Upper lobe of left lung (tissue), 6 donors: ENCODE data around the gene HCAR2. TPM values are rescaled to one million over a fixed set of nuclear protein-coding genes. Genes with fewer than 3 reads are reported as not detected.
"Not testable (repeated sequence)": the region's sequence is repeated elsewhere in the genome, so short reads cannot be mapped to it uniquely, and the experiment has no call there.

Source experiments
- ATAC-seq, 2 donors: fragments of 200-7000 bp; cut with Tn5 transposase; one replicate each; pipeline ENCODE4 v1.9.1; 2022; ENCODE audit warnings: mild to moderate bottlenecking in 2 of 2, moderate library complexity in 2 of 2; ENCODE audit not compliant: low FRiP score in 2 of 2
- DNase-seq, 2 donors: peaks; one replicate each; pipeline ENCODE4 v3.0.0-alpha.2; 2019 to 2020
- H3K27ac ChIP-seq, 4 donors: fragments of 200-600 bp; sonication (generic); one replicate each; pipeline ENCODE4 v1.5.1; 2016 to 2019
- H3K27me3 ChIP-seq, 4 donors: fragments of 200-600 bp; sonication (generic); one replicate each; pipeline ENCODE4 v1.5.1; 2017 to 2019
- H3K36me3 ChIP-seq, 4 donors: fragments of 200-600 bp; sonication (generic); one replicate each; pipeline ENCODE4 v1.5.1; 2016 to 2019
- H3K4me1 ChIP-seq, 4 donors: fragments of 200-600 bp; sonication (generic); one replicate each; pipeline ENCODE4 v1.5.1; 2018 to 2019
- H3K4me3 ChIP-seq, 4 donors: fragments of 200-600 bp; sonication (generic); one replicate each; pipeline ENCODE4 v1.5.1; 2017 to 2019; ENCODE audit warnings: mild to moderate bottlenecking in 2 of 4, moderate library complexity in 1 of 4
- H3K9me3 ChIP-seq, 4 donors: fragments of 200-600 bp; sonication (generic); one replicate each; pipeline ENCODE4 v1.5.1; 2018 to 2019
- EP300 ChIP-seq, 4 donors: sonication (generic); formaldehyde crosslinking; IDR thresholded peaks; one replicate each; pipeline ENCODE4 v1.5.1; 2017; ENCODE audit warnings: antibody characterized with exemption in 4 of 4, control low read depth in 2 of 4
- POLR2A ChIP-seq, 4 donors: fragments of 450-650 bp; IDR thresholded peaks; one replicate each; pipeline ENCODE4 v1.5.1; 2016 to 2017; ENCODE audit warnings: antibody characterized with exemption in 4 of 4, mild to moderate bottlenecking in 2 of 4
- POLR2AphosphoS5 ChIP-seq, 2 donors: sonication (generic); formaldehyde crosslinking; IDR thresholded peaks; one replicate each; pipeline ENCODE4 v1.5.1; 2017; ENCODE audit warnings: antibody characterized with exemption in 2 of 2
- WGBS, 2 donors: methylation state at CpG; one replicate each; pipeline ENCODE4 v1.1.5; 2017 to 2018; 5-methylcytosine and 5-hydroxymethylcytosine counted together
- small RNA-seq, 4 donors: library from RNA; depleted of rRNA; stranded (forward); fragments of <200 nt; gene quantifications; one replicate each; pipeline ENCODE3, GENCODE V24; 2016
- total RNA-seq, 6 donors: library from RNA; depleted of rRNA in 4 of 6; stranded (reverse); fragments of >200 nt in 4 of 6; gene quantifications; one replicate each; pipeline versions ENCODE4 v1.1.0 to v1.2.1, GENCODE V29; 2016 to 2021
- TF ChIP-seq, protein P1 (sequence below), 6 experiments: fragments of 450-650 bp in 4 of 6; fragments of 200-600 bp in 2 of 6; sonication (generic) in 2 of 6; IDR thresholded peaks; one replicate each; pipeline ENCODE4 v1.5.1; 2016 to 2019; ENCODE audit warnings: antibody characterized with exemption in 6 of 6
- donor health status: DM: no; HTN: no; CAD: no; lungs with moderate emphysema.
- donor health status: DM: no; HTN: yes; CAD: no; lungs with severe emphysema.

Gene HCAR2
- total RNA-seq, 6 donors from 2014 or later, result 3.3 to 26.5 (median 7.5) TPM

DNA sequence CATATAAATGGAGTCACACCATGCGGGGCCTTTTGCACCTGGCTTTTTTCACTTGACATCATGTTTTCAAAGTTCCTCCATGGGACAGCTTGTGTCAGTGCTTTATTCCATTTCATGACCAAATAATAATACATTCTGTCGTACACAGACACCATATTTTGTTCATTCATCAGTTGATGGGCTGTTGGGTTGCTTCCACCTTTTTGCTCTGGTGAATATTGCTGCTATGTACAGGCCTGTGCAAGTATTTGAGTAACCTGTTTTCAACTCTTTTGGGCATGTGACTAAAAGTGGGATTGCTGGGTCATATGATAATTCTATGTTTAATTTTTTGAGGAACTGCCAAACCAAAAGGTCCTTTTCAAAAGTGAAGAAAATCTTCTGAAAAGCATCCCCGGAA lies 46.9 kb downstream of the HCAR2 start:
- Histone ChIP-seq H3K27me3 (no peaks in the 10 kb centered on the region), H3K36me3 (no peaks in the 10 kb centered on the region), H3K4me3 (no peak overlapping the region), H3K27ac (no peak overlapping the region), H3K4me1 (no peaks in the 10 kb centered on the region), H3K9me3 (no peaks in the 10 kb centered on the region)
- no peak for ATAC-seq
- no peak for DNase-seq
- TF ChIP-seq POLR2A (IDR thresholded peaks at IDR 0.05), result no peak
- no peak for TF ChIP-seq POLR2AphosphoS5 (IDR thresholded peaks at IDR 0.05)
- TF ChIP-seq, protein P1, sequence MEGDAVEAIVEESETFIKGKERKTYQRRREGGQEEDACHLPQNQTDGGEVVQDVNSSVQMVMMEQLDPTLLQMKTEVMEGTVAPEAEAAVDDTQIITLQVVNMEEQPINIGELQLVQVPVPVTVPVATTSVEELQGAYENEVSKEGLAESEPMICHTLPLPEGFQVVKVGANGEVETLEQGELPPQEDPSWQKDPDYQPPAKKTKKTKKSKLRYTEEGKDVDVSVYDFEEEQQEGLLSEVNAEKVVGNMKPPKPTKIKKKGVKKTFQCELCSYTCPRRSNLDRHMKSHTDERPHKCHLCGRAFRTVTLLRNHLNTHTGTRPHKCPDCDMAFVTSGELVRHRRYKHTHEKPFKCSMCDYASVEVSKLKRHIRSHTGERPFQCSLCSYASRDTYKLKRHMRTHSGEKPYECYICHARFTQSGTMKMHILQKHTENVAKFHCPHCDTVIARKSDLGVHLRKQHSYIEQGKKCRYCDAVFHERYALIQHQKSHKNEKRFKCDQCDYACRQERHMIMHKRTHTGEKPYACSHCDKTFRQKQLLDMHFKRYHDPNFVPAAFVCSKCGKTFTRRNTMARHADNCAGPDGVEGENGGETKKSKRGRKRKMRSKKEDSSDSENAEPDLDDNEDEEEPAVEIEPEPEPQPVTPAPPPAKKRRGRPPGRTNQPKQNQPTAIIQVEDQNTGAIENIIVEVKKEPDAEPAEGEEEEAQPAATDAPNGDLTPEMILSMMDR (IDR thresholded peaks at IDR 0.05), result no peak
- TF ChIP-seq EP300 (IDR thresholded peaks at IDR 0.05), result no peak
- WGBS, 2 donors, result 92 to 93% methylated on average over 3 of the region's 3 CpGs

- DNase-seq, H3K9me3 ChIP-seq, ATAC-seq, H3K4me1 ChIP-seq, H3K36me3 ChIP-seq, H3K27me3 ChIP-seq, H3K4me3 ChIP-seq, H3K27ac ChIP-seq: not testable (repeated sequence)
- 92 to 93% methylated on average over 8 of the region's 8 CpGs for WGBS, 2 donors
These were observed 49.9 kb downstream of the HCAR2 start for GRCh38 chr12:122653291-122653690.

DNA sequence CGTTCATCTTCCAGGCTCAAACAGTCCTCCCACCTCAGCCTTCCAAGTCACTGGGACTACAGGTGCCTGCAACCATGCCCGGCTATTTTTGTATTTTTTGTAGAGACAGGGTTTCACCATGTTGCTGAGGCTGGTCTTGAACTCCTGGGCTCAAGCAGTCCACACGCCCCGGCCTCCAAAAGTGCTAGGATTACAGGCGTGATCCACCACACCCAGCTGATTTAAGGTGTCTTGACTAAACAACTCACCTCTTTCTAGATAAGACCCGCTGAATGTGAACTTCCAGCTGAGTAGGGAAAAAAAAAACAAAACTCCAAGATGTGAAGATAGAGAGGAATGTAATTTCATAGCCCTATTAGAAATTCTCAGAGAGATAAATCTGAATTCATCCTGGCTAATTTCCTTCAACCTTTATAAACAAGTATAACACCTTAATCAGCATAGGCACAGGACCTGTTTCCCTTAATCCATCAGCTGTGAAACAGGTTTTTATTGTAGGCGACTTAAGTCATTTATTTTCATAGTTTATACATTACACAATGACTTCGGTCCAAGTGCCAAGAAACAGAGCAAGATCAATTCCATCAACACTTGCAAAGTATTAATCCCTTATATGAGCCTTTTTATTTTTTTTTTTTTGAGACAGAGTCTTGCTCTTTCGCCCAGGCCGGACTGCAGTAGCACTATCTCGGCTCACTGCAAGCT lies 51.5 kb downstream of the HCAR2 start:
- no peak overlapping the region for H3K27ac ChIP-seq
- DNase-seq, result no peak

More for the DNA sequence above, 51.5 kb downstream of the HCAR2 start:
- Histone ChIP-seq H3K4me3 (no peak overlapping the region), H3K9me3 (no peaks in the 10 kb centered on the region), H3K36me3 (no peaks in the 10 kb centered on the region), H3K4me1 (no peaks in the 10 kb centered on the region), H3K27me3 (no peaks in the 10 kb centered on the region)
- WGBS, 2 donors, result 68 to 79% methylated on average over 11 of the region's 11 CpGs
- no peak for ATAC-seq
- no peak for TF ChIP-seq EP300 (IDR thresholded peaks at IDR 0.05)
- TF ChIP-seq POLR2AphosphoS5 (IDR thresholded peaks at IDR 0.05), result no peak
- TF ChIP-seq, protein P1 (IDR thresholded peaks at IDR 0.05), result no peak

Small RNA genes lying within 50 kb of the gene (small RNA-seq; reads per million reads assigned to genes)
- gene AC026333.2, result 0 reads per million in 4 donors

Other genes starting within 250 kb of the HCAR2 start
- 10 to 100 TPM; 16.6 to 58.7 (median 20.0) TPM for gene ZCCHC8, start 202.4 kb downstream of the HCAR2 start, total RNA-seq
- gene RSRC2, start 176.4 kb downstream of the HCAR2 start, total RNA-seq, result 100 to 1,000 TPM in 3 of 6 donors, 10 to 100 TPM in 3; 52.8 to 241 (median 88.3) TPM
- gene KNTC1, start 176.1 kb downstream of the HCAR2 start, total RNA-seq, result 10 to 100 TPM in 4 of 6 donors, 1 to 10 TPM in 2; 6.7 to 34.6 (median 17.6) TPM
- gene HCAR3, start 13.5 kb upstream of the HCAR2 start, total RNA-seq, result 1 to 10 TPM; 1.0 to 8.0 (median 3.0) TPM
- gene HCAR1, start 27.5 kb upstream of the HCAR2 start, total RNA-seq, result 1 to 10 TPM in 2 of 6 donors, under 1 TPM in 4; 0.33 to 6.3 (median 0.71) TPM
- gene DENR, start 49.5 kb upstream of the HCAR2 start, total RNA-seq, result 10 to 100 TPM in 5 of 6 donors, 1 to 10 TPM in 1; 8.8 to 30.3 (median 23.6) TPM
- 1 to 10 TPM in 1 of 6 donors, under 1 TPM in 3, not detected in 2; 0.30 to 1.0 (median 0.64) TPM for gene CCDC62, start 71.2 kb upstream of the HCAR2 start, total RNA-seq
- gene HIP1R, start 132.1 kb upstream of the HCAR2 start, total RNA-seq, result 100 to 1,000 TPM in 1 of 6 donors, 10 to 100 TPM in 5; 34.2 to 137 (median 46.9) TPM
- gene VPS37B, start 192.8 kb upstream of the HCAR2 start, total RNA-seq, result 10 to 100 TPM; 41.2 to 93.2 (median 64.0) TPM